ENCODE data around the gene GALNT13.

Gene GALNT13

DNA sequence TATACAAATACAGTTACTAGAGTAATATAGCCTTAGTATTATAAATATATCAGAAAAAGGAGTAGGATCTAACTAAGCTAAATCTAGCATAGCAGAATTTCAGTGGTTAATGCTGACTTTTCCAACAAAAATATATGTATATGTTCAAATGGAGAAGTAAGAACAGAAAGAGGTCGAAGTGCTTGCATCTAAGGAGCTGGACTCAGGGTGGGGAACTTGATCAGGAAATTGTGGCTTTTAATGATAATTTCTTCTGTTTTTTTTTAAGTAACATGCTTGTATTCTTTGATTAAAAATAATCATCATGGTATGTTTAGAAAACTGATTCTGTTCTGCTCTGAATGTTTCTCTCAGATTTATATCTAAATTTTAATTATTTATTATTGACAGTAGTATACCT lies 327.1 kb downstream of the GALNT13 start:
- H3K4me3 ChIP-seq (ENCODE audit: low read depth, low read length): no peak overlapping the region
- TF ChIP-seq, protein P1, sequence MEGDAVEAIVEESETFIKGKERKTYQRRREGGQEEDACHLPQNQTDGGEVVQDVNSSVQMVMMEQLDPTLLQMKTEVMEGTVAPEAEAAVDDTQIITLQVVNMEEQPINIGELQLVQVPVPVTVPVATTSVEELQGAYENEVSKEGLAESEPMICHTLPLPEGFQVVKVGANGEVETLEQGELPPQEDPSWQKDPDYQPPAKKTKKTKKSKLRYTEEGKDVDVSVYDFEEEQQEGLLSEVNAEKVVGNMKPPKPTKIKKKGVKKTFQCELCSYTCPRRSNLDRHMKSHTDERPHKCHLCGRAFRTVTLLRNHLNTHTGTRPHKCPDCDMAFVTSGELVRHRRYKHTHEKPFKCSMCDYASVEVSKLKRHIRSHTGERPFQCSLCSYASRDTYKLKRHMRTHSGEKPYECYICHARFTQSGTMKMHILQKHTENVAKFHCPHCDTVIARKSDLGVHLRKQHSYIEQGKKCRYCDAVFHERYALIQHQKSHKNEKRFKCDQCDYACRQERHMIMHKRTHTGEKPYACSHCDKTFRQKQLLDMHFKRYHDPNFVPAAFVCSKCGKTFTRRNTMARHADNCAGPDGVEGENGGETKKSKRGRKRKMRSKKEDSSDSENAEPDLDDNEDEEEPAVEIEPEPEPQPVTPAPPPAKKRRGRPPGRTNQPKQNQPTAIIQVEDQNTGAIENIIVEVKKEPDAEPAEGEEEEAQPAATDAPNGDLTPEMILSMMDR (IDR thresholded peaks at IDR 0.05; ENCODE audit: control insufficient read depth, extremely low read depth, insufficient read depth): no peak
- DNase-seq (ENCODE audit: low read depth): no peak

DNA sequence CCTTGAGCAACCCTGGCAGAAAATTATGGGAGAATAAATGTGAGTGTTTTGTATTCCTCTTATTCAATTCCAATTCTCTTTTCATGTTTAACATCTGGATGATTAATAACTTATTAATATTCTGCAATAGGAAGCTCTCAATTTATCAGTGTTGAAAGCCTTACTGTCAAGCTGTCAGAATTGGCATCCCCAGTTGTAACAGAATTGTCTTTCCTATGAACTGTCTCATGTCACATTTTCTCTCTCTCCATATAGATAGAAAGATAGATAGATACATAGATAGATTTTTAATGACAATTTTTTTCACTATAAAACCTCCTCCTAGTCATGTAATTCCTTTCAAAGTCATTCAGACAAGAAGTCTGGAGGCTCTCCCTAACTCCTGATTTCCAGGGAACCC lies 331.5 kb downstream of the GALNT13 start:
- no peak for DNase-seq (ENCODE audit: low read depth)
- TF ChIP-seq, protein P1 (IDR thresholded peaks at IDR 0.05; ENCODE audit: control insufficient read depth, extremely low read depth, insufficient read depth): no peak
- H3K4me3 ChIP-seq (ENCODE audit: low read depth, low read length): no peak overlapping the region

DNA sequence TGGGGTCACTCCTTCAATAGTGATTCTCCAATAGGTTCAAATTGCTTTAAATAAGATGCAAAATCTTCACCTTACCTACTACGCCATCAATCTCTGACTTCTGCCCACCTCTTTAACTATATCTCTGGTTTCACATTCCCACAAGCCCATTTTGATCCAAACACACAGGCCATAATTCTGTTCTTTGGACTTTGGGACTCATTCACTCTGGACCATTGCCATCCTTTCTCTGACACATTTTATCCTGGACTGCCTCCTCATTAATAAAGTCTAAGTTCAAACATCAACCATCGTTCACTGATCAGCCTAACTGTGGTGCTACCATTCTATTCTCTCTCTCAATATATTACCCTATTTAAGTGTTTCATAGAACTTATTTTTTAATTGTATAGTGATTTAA lies 332.2 kb downstream of the GALNT13 start:
- no peak overlapping the region for H3K4me3 ChIP-seq (ENCODE audit: low read depth, low read length)
- TF ChIP-seq, protein P1 (IDR thresholded peaks at IDR 0.05; ENCODE audit: control insufficient read depth, extremely low read depth, insufficient read depth): no peak
- DNase-seq (ENCODE audit: low read depth): no peak

DNA sequence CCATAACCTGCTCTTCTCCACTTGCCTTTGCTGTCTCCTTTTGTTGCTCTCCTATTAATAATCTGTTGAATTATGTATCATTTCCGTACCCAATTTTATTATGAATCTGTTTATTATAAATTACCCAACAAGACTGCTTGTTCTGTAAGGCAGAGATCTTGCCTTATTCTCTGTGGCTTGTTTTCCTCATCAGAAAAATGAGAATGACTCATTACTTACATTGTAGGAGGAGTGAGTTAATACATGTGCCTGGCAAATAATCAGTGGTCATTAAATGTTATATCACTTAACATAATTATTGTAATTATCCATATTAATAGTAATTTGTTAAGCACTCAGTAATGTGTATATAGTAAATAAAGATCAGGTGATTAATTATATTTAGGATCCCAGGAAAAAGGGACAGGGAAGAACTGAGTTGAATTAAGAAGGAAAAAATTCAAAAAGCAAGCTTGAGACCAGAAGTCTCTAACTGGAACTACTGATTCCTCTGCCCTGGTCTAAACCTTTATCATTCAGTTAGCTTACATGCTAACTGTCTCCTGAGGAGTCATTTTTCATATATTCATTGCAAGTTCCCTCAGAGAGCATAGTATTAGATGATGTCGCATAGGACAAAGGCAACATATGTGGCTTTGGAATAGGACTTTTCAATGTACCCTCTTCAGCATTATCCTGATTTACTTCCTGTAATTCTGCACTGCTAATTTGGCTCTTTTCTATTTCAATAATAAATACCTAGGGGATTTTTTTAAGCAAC lies 335.7 kb downstream of the GALNT13 start:
- TF ChIP-seq, protein P1 (IDR thresholded peaks at IDR 0.05; ENCODE audit: control insufficient read depth, extremely low read depth, insufficient read depth): no peak
- no peak overlapping the region for H3K4me3 ChIP-seq (ENCODE audit: low read depth, low read length)
- DNase-seq (ENCODE audit: low read depth): no peak

DNA sequence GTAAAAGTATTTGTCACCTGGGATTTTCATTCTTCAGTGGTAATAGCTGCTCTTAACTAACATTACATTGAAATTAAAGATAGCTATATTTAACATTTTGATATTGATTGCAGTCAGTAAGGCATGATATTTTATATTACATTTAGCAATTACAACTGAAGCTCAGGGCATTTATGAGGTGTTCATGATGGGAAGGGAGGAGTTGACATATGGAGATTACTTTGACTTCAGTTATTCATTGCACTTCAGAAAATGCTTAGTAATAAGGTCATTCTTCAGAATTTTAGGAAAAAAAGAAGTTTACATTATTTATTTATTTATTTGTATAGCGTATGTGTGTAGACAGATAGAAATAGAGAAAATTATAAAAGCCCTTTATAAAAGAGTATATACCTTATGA lies 352.0 kb downstream of the GALNT13 start:
- no peak for DNase-seq (ENCODE audit: low read depth)

DNA sequence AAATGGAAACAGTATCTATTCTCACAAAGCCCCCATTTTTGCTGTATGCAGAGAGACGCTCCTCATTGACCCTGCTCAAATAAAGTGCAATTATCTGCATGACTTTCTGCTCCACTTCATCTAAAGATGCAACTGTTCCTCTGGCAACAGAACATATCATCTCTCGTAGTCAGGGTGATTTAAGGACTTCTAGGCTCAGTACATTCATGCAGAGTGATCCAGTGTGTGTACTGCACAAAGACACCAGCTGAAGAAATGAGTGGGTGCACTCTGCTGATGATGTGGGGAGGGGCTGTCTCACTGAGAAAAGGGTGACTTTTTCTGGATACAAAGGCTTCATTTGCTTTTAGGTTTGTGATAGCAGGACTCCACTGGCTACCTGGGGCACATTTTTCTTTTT lies 355.2 kb downstream of the GALNT13 start:
- DNase-seq (ENCODE audit: low read depth): no peak
- H3K4me3 ChIP-seq (ENCODE audit: low read depth, low read length): no peak overlapping the region
- TF ChIP-seq, protein P1 (IDR thresholded peaks at IDR 0.05; ENCODE audit: control insufficient read depth, extremely low read depth, insufficient read depth): no peak

More for the DNA sequence above, 352.0 kb downstream of the GALNT13 start:
- TF ChIP-seq, protein P1 (IDR thresholded peaks at IDR 0.05; ENCODE audit: control insufficient read depth, extremely low read depth, insufficient read depth): no peak
- H3K4me3 ChIP-seq (ENCODE audit: low read depth, low read length): no peak overlapping the region
